ENCODE measurements around the gene TMEM164.

Gene TMEM164

GRCh38 chrX:110224926-110225617, 222.2 kb downstream of the TMEM164 start:
- Histone ChIP-seq H2AFZ (ENCODE audit: low read length) (no peak overlapping the region), H3K27me3 (replicated peaks; ENCODE audit: insufficient read depth, low read length) (no peaks in the 10 kb centered on the region), H3K9me2 (replicated peaks; ENCODE audit: insufficient read depth, low read length) (no peaks in the 10 kb centered on the region), H3K4me1 (ENCODE audit: low read length) (0 out of 2 replicates have a peak, but pooled peaks cover 3% of the 10 kb centered on the region), H3K27ac (ENCODE audit: low read length) (no peak overlapping the region), H3K4me2 (ENCODE audit: low read depth, low read length) (no peak overlapping the region), H3K36me3 (replicated peaks; ENCODE audit: insufficient read depth, low read length) (no peaks in the 10 kb centered on the region), H3K9me3 (replicated peaks; ENCODE audit: insufficient read depth, low read length) (no peaks in the 10 kb centered on the region), H3K9ac (ENCODE audit: low read length) (no peak overlapping the region), H3F3A (ENCODE audit: insufficient read depth, low read length) (peaks cover 4% of the 10 kb centered on the region; the same call in 1 of the 2 replicates), H3K79me2 (ENCODE audit: low read length) (peaks cover 21% of the 10 kb centered on the region; the same call in 1 of the 2 replicates), H4K20me1 (ENCODE audit: insufficient read depth, low read length) (no peaks in the 10 kb centered on the region), H3K4me3 (ENCODE audit: low read length) (no peak overlapping the region)
- no peak for TF ChIP-seq EZH2phosphoT487 (IDR thresholded peaks at IDR 0.05; ENCODE audit: low read length)
- no peak for TF ChIP-seq EZH2 (optimal IDR thresholded peaks at IDR 0.05; ENCODE audit: low read depth, low read length)
- no peak for TF ChIP-seq CTCF (IDR thresholded peaks at IDR 0.05; ENCODE audit: low read length)
- DNase-seq = no peak

GRCh38 chrX:110226931-110227330, 224.0 kb downstream of the TMEM164 start:
- H3K4me3 ChIP-seq (ENCODE audit: low read length) = no peak overlapping the region
- DNase-seq = no peak
- H3K27ac ChIP-seq (ENCODE audit: low read length) = no peak overlapping the region
- H4K20me1 ChIP-seq (ENCODE audit: insufficient read depth, low read length) = no peaks in the 10 kb centered on the region
- no peak for TF ChIP-seq EZH2phosphoT487 (IDR thresholded peaks at IDR 0.05; ENCODE audit: low read length)
- no peak for TF ChIP-seq CTCF (IDR thresholded peaks at IDR 0.05; ENCODE audit: low read length)
- TF ChIP-seq EZH2 (optimal IDR thresholded peaks at IDR 0.05; ENCODE audit: low read depth, low read length) = no peak
- H3K9me3 ChIP-seq (replicated peaks; ENCODE audit: insufficient read depth, low read length) = no peaks in the 10 kb centered on the region
- H3K9me2 ChIP-seq (replicated peaks; ENCODE audit: insufficient read depth, low read length) = no peaks in the 10 kb centered on the region
- H3K9ac ChIP-seq (ENCODE audit: low read length) = no peak overlapping the region
- 0 out of 2 replicates have a peak, but pooled peaks cover 3% of the 10 kb centered on the region for H3K4me1 ChIP-seq (ENCODE audit: low read length)
- H3K27me3 ChIP-seq (replicated peaks; ENCODE audit: insufficient read depth, low read length) = no peaks in the 10 kb centered on the region
- no peak overlapping the region for H3K4me2 ChIP-seq (ENCODE audit: low read depth, low read length)
- H3K36me3 ChIP-seq (replicated peaks; ENCODE audit: insufficient read depth, low read length) = no peaks in the 10 kb centered on the region
- no peak overlapping the region for H2AFZ ChIP-seq (ENCODE audit: low read length)
- H3K79me2 ChIP-seq (ENCODE audit: low read length) = peaks cover 16% of the 10 kb centered on the region; the same call in 1 of the 2 replicates
- peaks cover 4% of the 10 kb centered on the region; the same call in 1 of the 2 replicates for H3F3A ChIP-seq (ENCODE audit: insufficient read depth, low read length)

Data from MM.1S (cell line).